Suprapubic skin (tissue), 3 donors: ENCODE results near the gene NSF.

Source experiments
- CTCF ChIP-seq, 2 donors: fragments of 200-600 bp in 1 of 2; fragments of 450-650 bp in 1 of 2; sonication (generic) in 1 of 2; IDR thresholded peaks; one replicate each; pipeline ENCODE4 v1.5.1; 2016 to 2019; ENCODE audit warnings: antibody characterized with exemption in 2 of 2, mild to moderate bottlenecking in 1 of 2, moderate library complexity in 1 of 2
- POLR2AphosphoS5 ChIP-seq, 3 donors: sonication (generic); formaldehyde crosslinking; IDR thresholded peaks; one replicate each; pipeline ENCODE4 v1.6.1; 2017; ENCODE audit warnings: antibody characterized with exemption in 3 of 3

GRCh38 chr17:46803544-46803943 lies 213.1 kb downstream of the NSF start:
- no peak for TF ChIP-seq CTCF (IDR thresholded peaks at IDR 0.05)
- no peak for TF ChIP-seq POLR2AphosphoS5 (IDR thresholded peaks at IDR 0.05)
